ENCODE measurements around the gene HSPG2.

DNA sequence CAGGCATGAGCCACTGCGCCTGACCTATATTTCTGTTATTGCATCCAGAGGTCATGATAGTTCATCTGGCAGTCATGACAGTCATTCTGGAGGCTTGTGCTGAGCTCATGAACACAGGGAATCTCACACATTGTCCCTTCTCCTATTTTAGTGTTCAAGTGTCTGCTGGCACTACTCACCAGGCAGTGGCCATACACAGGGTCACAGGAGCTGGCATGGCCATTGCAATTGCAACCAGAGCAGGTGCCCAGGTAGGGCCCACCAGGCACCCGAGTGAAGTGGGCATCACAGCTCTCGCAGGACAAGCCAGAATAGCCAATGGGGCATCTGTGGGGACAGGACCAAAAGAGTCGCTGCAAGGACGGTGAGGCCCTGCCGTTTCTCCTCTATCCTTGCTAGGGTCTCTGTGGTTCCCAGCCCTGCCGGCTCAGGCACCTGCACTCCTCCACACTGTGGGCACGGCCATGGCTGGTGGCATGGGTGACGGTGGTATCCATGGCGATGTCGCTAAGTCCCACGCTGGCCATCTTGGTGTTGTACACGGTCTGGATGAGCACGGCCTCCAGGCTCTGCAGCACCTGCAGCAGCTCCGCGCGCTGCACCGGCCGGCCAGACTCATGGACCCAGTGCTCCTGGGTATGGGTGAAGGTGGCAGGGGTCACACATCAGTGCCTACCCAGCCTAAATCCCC lies 57.0 kb downstream of the HSPG2 start:
- TF ChIP-seq POLR2AphosphoS5 (IDR thresholded peaks at IDR 0.05; ENCODE audit: borderline replicate concordance, low read depth, low read length), result no peak
- no peak for TF ChIP-seq FOXP2 (optimal IDR thresholded peaks at IDR 0.05; ENCODE audit: control extremely low read depth, extremely low read length, insufficient read depth)
- TF ChIP-seq EZH2 (IDR thresholded peaks at IDR 0.05), result no peak
